Hepatocyte (in vitro differentiated cells): ENCODE results near the gene MEX3A. TPM values are rescaled to one million over a fixed set of nuclear protein-coding genes. Genes with fewer than 3 reads are reported as not detected.

ENCODE experiments used
- DNase-seq: peaks from one replicate; pipeline ENCODE4 v3.0.0-alpha.2; 2016; ENCODE audit warnings: low spot score
- H2AFZ ChIP-seq: fragments of 200-600 bp; sonication (generic); 2 replicates; pipeline ENCODE4 v1.6.0; 2016; ENCODE audit warnings: antibody characterized with exemption, mild to moderate bottlenecking
- H3K27ac ChIP-seq: fragments of 200-600 bp; sonication (generic); 2 replicates; pipeline ENCODE4 v1.5.1; 2016; ENCODE audit warnings: mild to moderate bottlenecking
- H3K27me3 ChIP-seq: fragments of 200-600 bp; sonication (generic); 2 replicates; pipeline ENCODE4 v1.6.1; 2016
- H3K36me3 ChIP-seq: fragments of 200-600 bp; sonication (generic); replicated peaks from 2 replicates; pipeline ENCODE4 v1.5.1; 2016; ENCODE audit warnings: low read depth; ENCODE audit not compliant: insufficient read depth
- H3K4me1 ChIP-seq: fragments of 200-600 bp; sonication (generic); 2 replicates; pipeline ENCODE4 v1.5.1; 2016; ENCODE audit warnings: mild to moderate bottlenecking, moderate library complexity; ENCODE audit not compliant: insufficient read depth
- H3K4me2 ChIP-seq: fragments of 200-600 bp; sonication (generic); 2 replicates; pipeline ENCODE4 v1.6.0; 2016
- H3K4me3 ChIP-seq: fragments of 200-600 bp; sonication (generic); 2 replicates; pipeline ENCODE4 v1.5.1; 2016; ENCODE audit warnings: mild to moderate bottlenecking
- H3K79me2 ChIP-seq: fragments of 200-600 bp; sonication (generic); 2 replicates; pipeline ENCODE4 v1.6.0; 2017; ENCODE audit warnings: mild to moderate bottlenecking
- H3K9me2 ChIP-seq: fragments of 200-600 bp; sonication (generic); replicated peaks from 2 replicates; pipeline ENCODE4 v1.6.0; 2017; ENCODE audit warnings: mild to moderate bottlenecking; ENCODE audit not compliant: insufficient read depth
- H3K9me3 ChIP-seq: fragments of 200-600 bp; sonication (generic); 2 replicates; pipeline ENCODE4 v1.5.1; 2016; ENCODE audit warnings: low read depth, mild to moderate bottlenecking
- H4K20me1 ChIP-seq: fragments of 200-600 bp; sonication (generic); 2 replicates; pipeline ENCODE4 v1.6.0; 2016; ENCODE audit warnings: mild to moderate bottlenecking; ENCODE audit not compliant: insufficient read depth, poor library complexity, severe bottlenecking
- CTCF ChIP-seq: fragments of 200-600 bp; sonication (generic); IDR thresholded peaks from 2 replicates; pipeline ENCODE4 v1.5.1; 2016; ENCODE audit warnings: antibody characterized with exemption, mild to moderate bottlenecking; ENCODE audit not compliant: poor library complexity
- EZH2 ChIP-seq: fragments of 200-600 bp; sonication (generic); IDR thresholded peaks from 2 replicates; pipeline ENCODE4 v1.6.1; 2016; ENCODE audit warnings: antibody characterized with exemption, mild to moderate bottlenecking, borderline replicate concordance
- EZH2phosphoT487 ChIP-seq: fragments of 200-600 bp; sonication (generic); IDR thresholded peaks from one replicate; pipeline ENCODE4 v1.6.1; 2018; ENCODE audit warnings: antibody characterized with exemption, mild to moderate bottlenecking, low read depth, moderate library complexity; ENCODE audit not compliant: unreplicated experiment, severe bottlenecking
- WGBS: methylation state at CpG from one replicate; pipeline ENCODE4 v1.1.6; 2016; ENCODE audit warnings: low lambda C conversion rate; ENCODE audit errors: missing lambda C conversion rate; 5-methylcytosine and 5-hydroxymethylcytosine counted together
- polyA plus RNA-seq: library from polyadenylated mRNA; unstranded; fragments of >200 nt; fragmentation: Nextera tagmentation; extraction: Ambion mirVana; gene quantifications from 2 replicates; pipeline ENCODE4 v1.2.1, GENCODE V29; 2016
- total RNA-seq: library from RNA; depleted of rRNA; stranded (reverse); fragments of >200 nt; gene quantifications from 2 replicates; pipeline ENCODE4 v1.2.3, GENCODE V29; 2014

The MEX3A gene
- total and polyA plus RNA-seq, 2 experiments from 2014 or later = 9.3 to 12.0 TPM

DNA sequence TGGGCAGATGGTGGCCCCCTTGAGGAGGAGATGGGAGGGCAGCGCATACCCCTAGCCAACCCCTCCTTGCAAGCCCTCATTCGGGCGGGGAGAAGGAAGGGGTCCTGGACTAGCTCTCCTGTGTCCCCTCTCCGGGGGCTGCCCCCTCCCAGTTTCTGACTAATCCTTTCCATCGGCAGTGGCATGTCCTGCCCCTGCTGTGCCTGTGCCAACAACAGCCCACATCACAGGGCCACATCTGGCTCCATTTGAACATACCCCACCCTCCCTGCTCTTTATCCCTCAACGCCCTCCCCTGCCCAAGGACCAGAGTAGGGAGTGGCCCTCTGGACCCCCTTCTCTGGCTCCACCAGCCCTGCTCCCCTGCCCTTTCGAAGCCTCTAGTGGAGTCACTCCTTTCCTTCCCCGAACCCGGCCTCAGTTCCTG is 21.3 kb upstream of the MEX3A start:
- H3K9me3 ChIP-seq = no peaks in the 10 kb centered on the region
- peak overlapping the region; percentile 99 for H3K27ac ChIP-seq
- H3K9me2 ChIP-seq = no peaks in the 10 kb centered on the region
- H4K20me1 ChIP-seq = no peaks in the 10 kb centered on the region
- peaks cover 62% of the 10 kb centered on the region for H3K4me1 ChIP-seq
- H2AFZ ChIP-seq = no peak overlapping the region
- no peaks in the 10 kb centered on the region for H3K27me3 ChIP-seq
- TF ChIP-seq EZH2 = no peak
- TF ChIP-seq CTCF = no peak
- no peak for TF ChIP-seq EZH2phosphoT487
- WGBS = 74% methylated on average over 9 of the region's 9 CpGs
- H3K36me3 ChIP-seq = no peaks in the 10 kb centered on the region
- DNase-seq = no peak
- H3K79me2 ChIP-seq = peaks cover 71% of the 10 kb centered on the region
- peak overlapping the region; percentile 37 for H3K4me2 ChIP-seq
- no peak overlapping the region for H3K4me3 ChIP-seq

DNA sequence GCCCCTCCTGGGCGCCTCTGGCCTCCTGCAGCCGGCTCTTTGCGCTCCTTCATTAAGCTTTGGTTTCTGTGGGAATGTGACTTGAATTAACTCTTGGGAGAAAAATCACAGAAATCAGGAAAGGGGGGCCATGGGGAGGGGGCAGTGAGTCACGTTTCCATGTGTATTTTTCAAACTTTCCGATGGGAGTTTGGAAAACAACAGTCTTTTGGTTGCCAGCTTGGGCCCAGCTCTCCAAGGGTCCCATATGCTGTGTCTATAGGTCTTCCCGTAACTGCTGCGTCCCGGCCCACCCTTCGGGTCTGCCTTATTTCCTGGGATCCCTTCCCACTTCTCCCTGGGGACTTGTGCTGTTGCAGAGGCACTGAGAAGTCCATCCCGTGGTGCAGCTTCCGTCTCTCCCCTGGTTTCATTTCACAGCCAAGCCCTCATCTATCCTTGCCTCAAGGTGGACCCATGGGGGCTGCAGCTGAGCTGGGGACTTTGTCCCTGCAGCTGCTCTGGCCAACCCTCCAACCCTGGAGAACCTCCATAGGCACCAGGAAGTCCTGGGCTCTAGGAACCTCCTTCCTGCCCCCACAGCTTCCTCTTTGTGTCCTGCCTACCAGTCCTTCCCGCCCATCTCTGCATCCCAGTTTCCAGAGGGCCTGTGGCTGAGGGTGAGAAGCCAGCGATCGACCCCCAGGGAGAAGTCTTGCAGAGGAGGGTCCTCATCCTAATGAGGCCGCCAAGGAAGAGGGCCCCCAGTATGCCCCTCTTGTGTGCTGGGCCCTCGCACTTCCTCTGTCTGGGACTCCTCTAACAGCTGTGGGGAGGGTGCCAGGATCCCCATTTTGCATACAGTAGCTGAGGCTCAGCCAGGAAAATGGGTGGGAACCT is 20.6 kb upstream of the MEX3A start:
- peak overlapping the region; percentile 37 for H3K4me2 ChIP-seq
- no peak overlapping the region for H3K4me3 ChIP-seq
- H3K9me3 ChIP-seq = no peaks in the 10 kb centered on the region
- 87% methylated on average over 16 of the region's 16 CpGs for WGBS
- H2AFZ ChIP-seq = no peak overlapping the region
- no peaks in the 10 kb centered on the region for H3K36me3 ChIP-seq
- peaks cover 62% of the 10 kb centered on the region for H3K4me1 ChIP-seq
- H3K9me2 ChIP-seq = no peaks in the 10 kb centered on the region
- DNase-seq = no peak
- H3K27me3 ChIP-seq = no peaks in the 10 kb centered on the region
- H3K79me2 ChIP-seq = peaks cover 72% of the 10 kb centered on the region
- no peaks in the 10 kb centered on the region for H4K20me1 ChIP-seq
- peak overlapping the region; percentile 99 for H3K27ac ChIP-seq
- TF ChIP-seq EZH2phosphoT487 (no peak), EZH2 (no peak), CTCF (no peak)

DNA sequence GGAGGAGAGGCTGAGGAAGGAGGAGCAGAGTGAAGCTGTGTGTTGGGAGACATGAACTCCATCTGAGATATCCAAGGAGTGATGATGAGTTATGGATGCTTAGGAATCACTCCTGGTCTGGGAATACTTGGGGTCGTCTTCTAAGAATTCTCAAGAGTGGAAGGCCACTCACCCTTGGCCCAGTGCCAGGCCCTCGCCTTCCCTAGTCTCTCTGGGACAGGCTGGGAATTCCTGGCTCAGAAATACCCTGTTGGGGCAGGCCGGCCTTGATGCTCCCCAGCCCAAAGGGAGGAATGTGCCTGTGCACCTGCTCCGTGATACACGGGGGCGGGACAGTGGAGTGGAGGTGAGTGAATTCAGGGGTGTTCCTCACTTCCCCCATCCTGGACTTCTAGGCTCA is 19.6 kb upstream of the MEX3A start:
- peaks cover 73% of the 10 kb centered on the region for H3K79me2 ChIP-seq
- no peak overlapping the region for H3K4me2 ChIP-seq
- H2AFZ ChIP-seq = no peak overlapping the region
- H3K4me1 ChIP-seq = peaks cover 57% of the 10 kb centered on the region
- H3K9me2 ChIP-seq = no peaks in the 10 kb centered on the region
- no peak for DNase-seq
- H4K20me1 ChIP-seq = no peaks in the 10 kb centered on the region
- no peak overlapping the region for H3K4me3 ChIP-seq
- 82% methylated on average over 6 of the region's 6 CpGs for WGBS
- peak overlapping the region; percentile 99 for H3K27ac ChIP-seq
- no peaks in the 10 kb centered on the region for H3K9me3 ChIP-seq
- no peaks in the 10 kb centered on the region for H3K36me3 ChIP-seq
- no peak for TF ChIP-seq EZH2phosphoT487
- no peak for TF ChIP-seq CTCF
- TF ChIP-seq EZH2 = no peak
- no peaks in the 10 kb centered on the region for H3K27me3 ChIP-seq
